Right lung (tissue), 10 donors: ENCODE data around the gene GCNT1. TPM values are rescaled to one million over a fixed set of nuclear protein-coding genes. Genes with fewer than 3 reads are reported as not detected.
"Not testable (repeated sequence)": the region's sequence is repeated elsewhere in the genome, so short reads cannot be mapped to it uniquely, and the experiment has no call there.

Source experiments
- DNase-seq, 2 donors: peaks; one replicate each; pipeline ENCODE4 v3.0.0-alpha.2; 2013
- long read RNA-seq, 8 donors: transcript quantifications; one replicate each; lab custom pipeline, GENCODE V29; 2026
- polyA plus RNA-seq, 5 donors: library from polyadenylated mRNA; unstranded; fragments of 120-200 nt; gene quantifications; one replicate each; pipeline versions ENCODE4 v1.2.1 to v1.2.3, GENCODE V29; 2013; ENCODE audit warnings: inconsistent platforms in 1 of 5, low replicate concordance in 1 of 5; ENCODE audit not compliant: insufficient read length in 5 of 5, insufficient read depth in 1 of 5

GCNT1 gene
- polyA plus RNA-seq = 1 to 10 TPM; 3.8 to 6.7 (median 4.7) TPM
- long read RNA-seq, donor 1, full-length matches to known transcripts = 3 of 3 reads
- long read RNA-seq, donor 1, partial matches to known transcripts = 0 of 3 reads
- long read RNA-seq, donor 1, other reads (novel, unspliced or antisense) = 0 of 3 reads
- long read RNA-seq, donor 2, full-length matches to known transcripts = 2 of 2 reads
- long read RNA-seq, donor 2, partial matches to known transcripts = 0 of 2 reads
- long read RNA-seq, donor 2, other reads (novel, unspliced or antisense) = 0 of 2 reads
- long read RNA-seq, donor 3, full-length matches to known transcripts = 1 of 1 reads
- long read RNA-seq, donor 3, partial matches to known transcripts = 0 of 1 reads
- long read RNA-seq, donor 3, other reads (novel, unspliced or antisense) = 0 of 1 reads
- long read RNA-seq, donor 4, full-length matches to known transcripts = 1 of 1 reads
- long read RNA-seq, donor 4, partial matches to known transcripts = 0 of 1 reads
- long read RNA-seq, donor 4, other reads (novel, unspliced or antisense) = 0 of 1 reads
- long read RNA-seq, donor 5 = 0 reads
- long read RNA-seq, donor 6 = 0 reads
- long read RNA-seq, donor 7, full-length matches to known transcripts = 3 of 3 reads
- long read RNA-seq, donor 7, partial matches to known transcripts = 0 of 3 reads
- long read RNA-seq, donor 7, other reads (novel, unspliced or antisense) = 0 of 3 reads
- long read RNA-seq, donor 8, full-length matches to known transcripts = 1 of 1 reads
- long read RNA-seq, donor 8, partial matches to known transcripts = 0 of 1 reads
- long read RNA-seq, donor 8, other reads (novel, unspliced or antisense) = 0 of 1 reads

DNA sequence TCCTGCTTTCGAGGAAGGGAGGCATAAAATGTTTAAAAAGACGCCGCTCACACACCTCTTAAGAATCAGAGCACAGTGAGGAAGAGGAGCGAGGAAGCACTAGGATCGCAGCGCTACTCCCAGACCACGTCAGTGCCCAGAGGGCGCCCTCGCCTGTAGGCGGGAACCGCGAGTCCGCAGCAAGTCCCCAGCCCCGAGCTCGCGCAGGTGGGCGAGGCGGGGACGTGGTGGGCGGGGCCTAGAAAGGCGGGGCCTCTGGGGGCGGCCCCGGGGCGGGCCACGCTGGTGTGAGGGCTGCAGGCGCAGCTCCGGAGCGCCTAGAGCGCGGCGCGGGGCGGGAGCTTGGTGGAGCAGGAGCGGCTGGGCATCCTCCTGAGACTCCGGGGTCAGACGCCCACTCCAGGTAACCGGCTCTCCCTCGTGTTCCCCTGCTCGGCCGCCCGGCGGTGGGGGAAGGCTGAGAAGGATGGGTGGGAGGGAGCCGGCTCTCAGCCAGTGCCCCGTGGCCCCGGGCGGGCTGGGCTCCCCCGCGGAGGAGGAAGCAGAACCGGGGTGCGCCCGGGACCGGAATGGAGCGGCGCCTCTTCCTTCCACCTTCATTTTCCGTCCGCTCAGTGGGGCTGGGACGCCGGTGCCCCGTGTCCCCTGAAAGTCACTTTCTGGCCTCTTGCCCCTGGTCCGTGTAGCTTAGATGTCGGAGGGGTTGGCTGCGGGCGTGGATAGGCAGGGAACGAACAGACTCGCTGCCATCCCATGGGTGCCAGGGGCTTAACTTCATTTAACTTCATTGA lies at the start of gene GCNT1:
Gene GCNT1 (plus strand): TSS at position 280 of the 791 bp plus-strand sequence. CDS start 43,200 bp downstream, outside the sequence.
- DNase-seq = peak; percentile 68 to 71

DNA sequence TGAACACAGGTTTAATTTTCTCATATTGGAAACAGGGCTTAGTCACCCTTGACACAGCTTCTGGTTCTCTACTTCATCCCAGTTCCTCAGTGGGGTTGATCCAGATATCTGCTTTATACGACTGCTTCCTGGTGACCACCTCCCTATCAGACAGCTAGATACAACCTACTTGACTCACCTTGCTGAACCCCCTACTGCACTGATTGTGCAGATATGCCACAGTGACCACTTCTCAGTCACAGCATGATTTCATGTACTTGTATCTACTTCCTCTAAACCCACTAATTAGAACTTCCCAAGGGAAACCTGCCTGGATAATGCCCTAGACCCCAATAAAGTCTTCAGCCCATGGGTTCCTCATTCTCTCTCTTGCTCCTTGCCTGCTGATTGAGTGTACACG lies 46.3 kb upstream of the GCNT1 start:
- no peak for DNase-seq

DNA sequence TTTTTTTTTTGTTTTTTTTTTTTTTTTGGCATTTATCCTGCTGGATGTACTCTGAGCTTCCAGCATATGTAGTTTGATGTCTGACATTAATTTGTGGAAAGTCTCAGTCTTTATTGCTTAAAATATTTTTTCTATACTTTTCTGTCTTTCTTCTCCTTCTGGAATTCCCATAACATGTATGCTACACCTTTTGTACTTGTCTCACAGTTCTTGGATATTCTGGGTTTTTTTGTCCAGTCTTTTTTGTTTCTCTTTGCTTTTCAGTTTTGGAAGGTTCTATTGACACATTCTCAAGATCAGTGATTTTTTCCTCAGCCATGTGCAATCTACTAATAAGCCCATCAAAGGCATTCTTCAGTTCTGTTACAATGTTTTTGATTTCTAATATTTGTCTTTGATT lies 45.3 kb upstream of the GCNT1 start:
- no peak for DNase-seq

DNA sequence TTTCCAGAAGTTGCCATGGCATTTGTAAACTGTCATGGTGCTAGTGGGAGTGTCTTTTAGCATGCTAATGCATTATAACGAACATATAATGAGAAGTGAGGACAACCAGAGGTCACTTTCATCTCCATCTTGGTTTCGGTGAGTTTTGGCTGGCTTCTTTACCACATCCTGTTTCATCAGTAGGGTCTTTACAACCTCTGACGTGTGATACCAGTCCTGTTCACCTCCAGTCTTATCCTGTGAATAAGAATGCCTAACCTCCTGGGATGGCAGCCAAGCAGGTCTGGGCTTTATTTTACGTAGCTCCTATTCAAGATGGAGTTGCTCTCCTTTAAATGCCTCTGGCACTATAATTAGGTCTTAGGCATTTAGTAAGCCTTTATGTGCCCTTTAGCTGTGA lies 44.3 kb upstream of the GCNT1 start:
- DNase-seq = no peak

DNA sequence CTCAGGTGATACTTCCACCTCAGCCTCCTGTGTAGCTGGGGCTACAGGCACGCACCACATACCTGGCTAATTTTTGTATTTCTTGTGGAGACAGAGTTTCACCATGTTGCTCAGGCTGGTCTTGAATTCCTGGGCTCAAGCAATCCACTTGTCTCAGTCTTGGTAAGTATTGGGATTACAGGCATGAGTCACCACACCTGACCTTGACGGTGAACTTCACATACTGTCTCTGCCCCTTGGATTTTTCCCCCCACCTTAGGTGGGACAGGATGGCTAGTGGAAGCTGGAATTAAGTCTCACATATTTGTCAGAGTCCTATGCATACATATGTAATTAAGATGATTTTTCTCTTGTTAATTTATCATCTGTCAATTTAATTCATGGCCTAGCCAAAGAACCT lies 43.8 kb upstream of the GCNT1 start:
- no peak for DNase-seq

DNA sequence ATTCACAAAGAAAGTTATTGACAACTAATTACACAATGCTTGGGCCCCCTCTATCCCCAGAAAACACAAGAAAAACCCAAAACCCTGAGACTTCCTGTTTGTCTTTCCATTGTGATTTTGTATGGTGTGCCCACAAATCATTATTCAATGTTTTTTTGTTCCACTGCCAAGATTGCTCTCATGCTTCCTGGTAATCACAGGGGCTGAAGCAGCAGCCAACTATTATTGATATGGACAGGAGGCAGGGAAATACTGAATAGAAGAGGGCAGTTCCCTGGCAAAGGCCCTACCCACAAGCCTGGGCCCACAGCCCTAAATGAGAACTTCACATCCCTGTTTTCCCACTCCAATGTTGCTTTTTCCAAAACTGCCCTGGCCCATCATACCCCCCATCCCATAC lies 43.3 kb upstream of the GCNT1 start:
- peak in 1 of 2 donors; percentile 5 for DNase-seq

DNA sequence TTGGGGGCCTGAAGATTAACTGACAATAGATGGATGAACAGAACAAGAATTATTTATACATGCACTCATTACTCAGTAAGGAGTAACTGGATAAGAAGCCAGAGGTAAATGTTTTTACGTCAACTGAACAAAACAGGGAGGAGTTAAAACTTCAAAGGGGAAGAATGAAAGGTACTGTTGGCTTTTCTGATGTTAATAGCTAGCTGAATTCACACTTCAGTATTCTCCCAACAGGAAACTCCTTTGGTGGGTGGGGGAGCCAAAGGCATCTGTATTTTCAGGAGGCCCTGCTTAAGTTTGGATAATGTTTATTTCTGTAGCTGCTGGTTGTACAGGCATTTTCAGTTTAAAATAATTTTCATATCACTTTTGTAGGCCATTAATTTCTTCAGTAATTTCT lies 41.6 kb upstream of the GCNT1 start:
- DNase-seq = no peak

DNA sequence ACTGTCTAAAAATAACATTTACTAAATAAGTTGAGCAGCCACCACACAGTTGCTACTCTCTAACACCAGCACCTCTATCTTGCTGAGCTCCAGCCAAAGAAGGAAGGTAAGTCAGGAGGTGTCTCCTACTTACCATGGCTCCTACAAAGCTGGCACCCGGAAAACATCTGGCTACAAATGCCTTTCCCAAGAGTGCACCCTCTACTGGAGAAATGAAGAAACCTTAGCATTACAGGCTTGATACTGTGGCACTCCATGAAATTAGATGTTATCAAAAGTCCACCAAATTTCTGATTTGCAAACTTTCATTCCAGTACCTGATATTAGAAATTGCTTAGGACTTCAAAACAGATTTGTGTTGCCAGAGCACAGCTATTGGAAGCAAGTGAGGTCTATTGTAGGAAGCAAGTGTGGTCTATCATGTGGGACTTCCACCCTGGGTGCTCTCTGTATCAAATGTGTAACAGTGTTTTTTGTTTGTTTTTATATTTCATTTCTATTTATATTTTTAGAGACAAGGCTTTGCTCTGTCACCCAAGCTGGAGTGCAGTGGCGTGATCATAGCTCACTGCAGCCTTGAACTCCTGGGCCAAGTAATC lies 39.1 kb upstream of the GCNT1 start:
- DNase-seq = no peak

DNA sequence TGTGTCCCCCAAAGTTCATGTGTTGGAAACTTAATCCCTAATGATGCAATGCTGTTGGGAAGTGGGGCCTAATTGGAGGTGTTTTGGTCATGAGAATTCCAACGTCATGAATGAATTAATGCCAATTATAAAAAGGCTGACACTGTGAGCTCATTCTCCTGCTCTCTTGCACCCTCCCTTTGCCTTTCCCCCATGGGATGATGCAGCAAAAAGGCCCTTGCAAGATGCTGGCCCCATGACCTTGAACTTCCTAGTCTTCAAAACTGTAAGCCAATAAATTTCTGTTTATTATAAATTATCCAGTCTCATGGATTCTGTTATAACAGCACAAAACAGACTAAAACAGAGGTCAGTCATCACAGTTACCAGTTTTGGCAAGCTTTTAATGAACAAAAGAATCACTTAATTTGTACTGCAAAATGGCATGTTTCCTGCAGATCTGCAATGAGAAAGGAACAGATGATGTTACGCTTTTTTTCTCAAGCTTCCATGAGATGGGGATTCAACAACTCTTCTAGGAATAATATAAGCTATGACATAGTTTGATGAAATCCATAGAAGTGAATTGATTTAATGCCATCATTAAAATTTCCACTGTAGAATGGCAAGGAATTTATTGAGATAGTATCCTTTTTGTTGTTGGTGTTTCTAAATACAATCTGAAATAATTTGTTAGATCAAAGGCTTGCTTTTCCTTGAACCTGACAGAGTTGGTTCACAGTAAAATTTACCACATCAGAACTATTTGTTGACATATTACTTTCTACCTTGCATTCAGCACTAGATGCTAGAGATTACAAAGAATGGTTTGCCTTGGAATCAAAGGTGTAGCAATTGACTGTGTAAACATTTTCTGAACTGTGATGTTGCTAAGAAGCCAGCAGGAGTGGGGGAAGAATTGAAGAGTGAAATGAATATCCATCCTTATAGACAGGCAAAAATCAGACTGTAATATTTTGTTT lies 35.5 kb upstream of the GCNT1 start:
- no peak for DNase-seq

DNA sequence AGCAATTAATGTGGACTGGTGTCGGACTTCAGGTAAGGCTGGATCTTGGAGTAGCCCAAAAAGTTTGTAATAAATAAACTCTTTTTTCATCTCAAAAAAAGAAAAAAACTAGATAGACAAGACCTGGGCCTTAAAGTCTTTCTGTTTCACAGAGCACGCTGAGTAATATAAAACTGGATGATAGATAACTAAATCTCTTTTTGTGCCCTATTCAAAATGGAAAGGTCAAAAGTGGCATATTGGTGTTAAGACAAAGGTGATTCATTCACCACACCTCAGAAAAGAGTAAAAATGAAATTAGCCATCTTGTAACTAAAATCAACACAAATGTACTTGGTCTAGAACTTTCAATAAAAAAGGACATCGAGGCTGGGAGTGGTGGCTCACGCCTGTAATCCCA lies 34.5 kb upstream of the GCNT1 start:
- no peak for DNase-seq

DNA sequence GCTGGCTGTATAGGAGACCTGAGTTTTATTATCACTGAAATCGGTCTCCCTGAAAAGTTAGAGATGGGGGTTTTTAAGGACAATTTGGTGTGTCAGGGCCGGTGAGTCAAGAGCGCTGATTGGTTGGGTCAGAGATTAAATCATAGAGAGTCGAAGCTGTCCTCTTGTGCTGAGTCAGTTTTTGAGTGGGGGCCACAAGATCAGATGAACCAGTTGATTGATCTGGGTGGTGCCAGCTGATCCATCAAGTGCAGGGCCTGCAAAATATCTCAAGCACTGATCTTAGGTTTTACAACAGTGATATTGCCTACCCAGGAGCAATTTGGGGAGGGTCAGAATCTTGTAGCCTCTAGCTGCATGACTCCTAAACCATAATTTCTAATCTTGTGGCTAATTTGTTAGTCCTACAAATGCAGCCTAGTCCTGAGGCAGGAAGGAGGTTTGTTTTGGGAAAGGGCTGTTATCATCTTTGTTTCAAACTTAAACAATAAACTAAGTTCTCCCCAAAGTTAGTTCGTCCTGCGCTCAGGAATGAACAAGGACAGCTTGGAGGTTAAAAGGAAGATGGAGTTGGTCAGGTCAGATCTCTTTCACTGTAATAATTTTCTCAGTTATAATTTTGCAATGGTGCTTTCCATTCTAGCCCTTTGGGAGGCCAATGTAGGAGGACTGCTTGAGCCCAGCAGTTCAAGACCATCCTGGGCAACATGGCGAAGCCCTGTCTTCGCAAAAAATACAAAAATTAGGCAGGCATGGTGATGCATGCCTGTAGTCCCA lies 33.1 kb upstream of the GCNT1 start:
- DNase-seq = no peak

DNA sequence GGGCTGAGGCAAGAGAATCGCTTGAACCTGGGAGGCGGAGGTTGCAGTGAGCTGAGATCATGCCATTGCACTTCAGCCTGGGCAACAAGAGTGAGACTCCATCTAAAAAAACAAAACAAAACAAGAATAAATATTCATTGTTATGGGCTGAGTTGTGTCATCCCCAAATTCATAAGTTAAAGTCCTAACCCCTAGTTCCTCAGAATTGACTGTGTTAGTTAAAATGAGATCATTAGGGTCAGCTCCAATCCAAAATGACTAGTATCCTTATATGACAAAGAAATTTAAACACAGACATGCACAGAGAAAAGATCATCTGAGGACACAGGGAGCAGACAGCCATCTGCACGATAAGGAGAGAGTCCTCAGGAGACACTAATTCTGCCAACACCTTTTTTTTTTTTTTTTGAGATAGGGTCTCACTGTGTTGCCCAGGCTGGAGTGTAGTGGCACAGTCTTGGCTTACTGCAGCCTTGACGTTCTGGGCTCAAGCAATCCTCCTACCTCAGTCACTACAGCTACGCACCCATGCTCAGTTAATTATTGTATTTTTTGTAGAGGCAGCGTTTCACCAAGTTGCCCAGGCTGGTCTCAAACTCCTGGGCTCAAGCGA lies 32.1 kb upstream of the GCNT1 start:
- no peak for DNase-seq

DNA sequence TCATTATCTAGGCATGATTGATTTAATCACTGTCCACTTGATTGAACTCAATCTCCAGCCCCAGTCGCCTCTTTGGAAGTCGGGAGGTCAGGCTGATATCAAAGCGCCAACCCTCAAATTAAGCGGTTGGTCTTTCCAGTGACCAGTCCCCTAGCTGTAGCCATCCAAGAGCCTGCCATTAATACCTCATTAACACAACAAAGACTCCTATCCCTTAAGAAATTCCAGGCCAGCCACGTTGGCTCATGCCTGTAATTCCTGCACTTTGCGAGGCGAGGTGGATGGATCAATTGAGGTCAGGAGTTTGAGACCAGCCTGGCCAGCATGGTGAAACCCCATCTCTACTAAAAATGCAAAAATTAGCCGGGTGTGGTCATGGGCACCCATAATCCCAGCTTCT lies 27.4 kb upstream of the GCNT1 start:
- no peak for DNase-seq

DNA sequence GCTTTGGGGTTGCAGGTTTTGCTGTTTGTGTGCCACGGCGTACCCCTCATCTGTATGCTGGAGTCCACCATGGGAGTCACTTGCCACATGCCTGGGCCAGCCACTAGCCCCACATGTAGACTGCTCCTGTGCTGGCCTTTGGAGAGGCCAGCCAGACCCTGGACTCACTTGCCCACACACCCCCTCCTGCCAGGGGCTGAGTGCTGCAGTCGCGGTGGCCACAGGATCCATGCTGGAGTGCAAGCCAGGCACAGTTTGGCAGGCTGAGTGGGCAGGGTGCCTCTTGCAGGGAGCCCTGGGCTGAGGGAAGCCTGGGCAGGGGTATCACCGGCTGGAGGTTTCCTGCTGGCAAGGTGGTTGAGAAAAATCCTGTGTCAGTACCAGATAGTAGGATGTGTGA lies 25.6 kb upstream of the GCNT1 start:
- no peak for DNase-seq

DNA sequence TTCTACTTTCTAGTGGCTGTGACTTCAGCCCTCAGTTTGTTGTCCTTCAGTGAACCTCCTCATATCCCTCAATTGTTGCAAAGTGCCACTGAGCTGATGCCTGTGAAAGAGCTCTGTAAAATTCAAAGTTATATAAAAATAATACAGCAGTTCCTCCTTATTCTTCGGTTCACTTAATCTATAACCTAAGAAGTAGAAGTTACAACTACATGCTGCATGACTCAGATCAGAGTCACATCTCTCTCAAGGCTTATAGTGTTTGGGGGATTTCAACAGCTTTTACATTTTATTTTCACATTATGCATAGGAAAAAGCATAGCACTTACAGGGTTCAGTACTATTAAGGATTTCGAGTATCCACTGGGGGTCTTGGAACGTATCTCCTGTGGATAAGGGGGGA lies 25.1 kb upstream of the GCNT1 start:
- DNase-seq = no peak

DNA sequence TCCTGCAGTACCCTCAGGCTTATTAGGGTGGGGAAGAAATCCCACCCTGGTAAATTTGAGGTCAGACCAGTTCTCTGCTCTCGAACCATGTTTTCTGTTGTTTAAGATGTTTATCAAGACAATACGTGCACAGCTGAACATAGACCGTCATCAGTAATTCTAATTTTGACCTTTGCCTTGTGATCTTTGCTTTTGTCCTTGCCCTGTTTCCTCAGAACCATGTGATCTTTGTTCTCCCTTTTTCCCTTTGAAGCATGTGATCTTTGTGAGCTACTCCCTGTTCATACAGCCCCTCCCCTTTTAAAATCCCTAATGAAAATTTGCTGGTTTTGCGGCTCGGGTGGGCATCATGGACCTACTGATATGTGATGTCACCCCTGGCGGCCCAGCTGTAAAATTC lies 24.1 kb upstream of the GCNT1 start:
- DNase-seq = not testable (repeated sequence)

DNA sequence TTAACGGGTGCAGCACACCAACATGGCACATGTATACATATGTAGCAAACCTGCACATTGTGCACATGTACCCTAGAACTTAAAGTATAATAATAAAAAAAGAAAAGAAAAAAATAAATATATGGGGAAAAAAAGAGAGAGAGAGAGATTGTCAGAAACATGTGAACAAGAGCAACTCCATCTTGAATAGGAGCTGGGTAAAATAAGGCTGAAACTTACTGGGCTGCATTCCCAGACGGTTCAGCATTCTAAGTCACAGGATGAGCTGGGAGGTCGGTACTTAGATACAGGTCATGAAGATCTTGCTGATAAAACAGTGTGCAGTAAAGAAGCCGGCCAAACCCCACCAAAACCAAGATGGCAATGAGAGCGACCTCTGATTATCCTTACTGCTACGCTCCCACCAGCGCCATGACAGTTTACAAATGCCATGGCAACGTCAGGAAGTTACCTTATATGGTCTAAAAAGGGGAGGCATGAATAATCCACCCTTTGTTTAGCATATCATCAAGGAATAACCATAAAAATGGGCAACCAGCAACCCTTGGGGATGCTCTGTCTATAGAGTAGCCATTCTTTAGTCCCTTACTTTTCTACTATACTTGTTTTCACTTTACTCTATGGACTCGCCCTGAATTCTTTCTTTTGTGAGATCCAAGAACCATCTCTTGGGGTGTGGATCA lies 21.8 kb upstream of the GCNT1 start:
- DNase-seq = not testable (repeated sequence)

DNA sequence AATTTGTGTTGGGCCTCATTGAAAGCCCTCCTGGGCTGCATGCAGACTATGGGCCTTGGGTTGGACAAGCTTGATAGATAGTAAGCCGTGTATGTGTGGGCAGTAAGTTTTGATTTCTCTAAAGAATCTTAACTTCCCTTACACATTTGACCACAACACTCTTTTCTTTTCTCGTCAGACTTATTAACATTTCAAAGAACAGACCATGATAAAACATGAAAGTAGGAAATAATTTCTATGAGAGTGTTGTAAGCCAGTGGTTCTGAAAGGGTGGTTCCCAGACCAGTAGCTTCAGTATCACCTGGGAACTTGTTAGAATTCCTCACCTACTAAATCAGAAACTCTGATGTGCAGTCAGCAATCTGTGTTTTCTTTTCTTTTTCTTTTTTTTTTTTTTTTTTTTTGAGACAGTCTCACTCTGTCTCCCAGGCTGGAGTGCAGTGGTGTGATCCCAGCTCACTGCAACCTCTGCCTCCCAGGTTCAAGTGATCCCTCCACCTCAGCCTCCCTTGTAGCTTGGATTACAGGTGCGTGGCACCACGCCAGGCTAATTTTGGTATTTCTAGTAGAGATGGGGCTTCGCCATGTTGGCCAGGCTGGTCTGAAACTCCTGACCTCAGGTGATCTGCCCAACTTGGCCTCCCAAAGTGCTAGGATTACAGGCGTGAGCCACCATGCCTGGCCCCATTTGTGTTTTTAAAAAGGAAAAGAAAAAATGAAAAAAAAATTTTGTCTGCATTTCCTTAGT lies 20.0 kb upstream of the GCNT1 start:
- DNase-seq = no peak
